ENCODE data around the gene MYO1H.
"Not testable (repeated sequence)": the region's sequence is repeated elsewhere in the genome, so short reads cannot be mapped to it uniquely, and the experiment has no call there.

MYO1H gene

DNA sequence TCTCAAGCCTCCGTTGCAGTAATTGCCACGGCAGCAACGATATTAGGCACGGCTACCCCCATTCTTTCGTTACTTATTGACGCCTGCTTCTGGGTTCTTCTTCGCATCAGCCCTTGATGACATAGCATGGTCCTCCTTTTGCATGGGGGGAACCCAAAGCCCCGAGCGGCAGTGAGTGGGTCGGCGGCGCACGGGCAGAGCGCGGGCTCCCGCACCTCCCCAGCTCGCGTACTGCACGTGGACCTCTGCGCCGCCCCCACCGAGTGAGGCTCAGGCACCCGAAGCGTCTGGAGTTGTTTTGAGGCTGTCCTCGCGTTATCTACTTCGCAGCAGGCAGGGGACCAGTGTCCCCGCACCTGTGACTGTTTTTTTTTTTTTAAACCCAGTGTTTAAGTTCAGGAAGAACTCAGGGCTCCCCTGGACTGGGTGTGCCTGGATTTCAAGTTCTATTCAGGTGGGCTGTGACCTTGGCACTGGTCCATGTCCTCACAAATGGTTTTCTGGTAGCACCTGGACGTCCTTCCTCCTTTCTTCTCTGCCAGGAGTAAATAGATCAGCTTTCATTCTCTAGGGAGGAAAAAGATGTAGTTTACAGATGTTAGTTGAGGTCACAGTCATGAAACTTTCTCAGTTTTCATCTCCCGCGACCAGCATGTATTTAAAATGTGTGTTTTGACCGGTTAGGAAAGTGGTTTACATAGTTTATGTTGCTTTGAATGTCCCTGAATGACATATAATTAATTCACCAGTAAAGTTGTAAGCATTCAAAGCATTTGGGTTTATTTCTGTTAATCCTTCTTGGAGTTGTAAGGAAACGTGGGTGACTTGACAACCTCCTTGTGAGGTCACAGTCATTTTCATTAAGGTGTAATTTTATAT lies 37.2 kb upstream of the MYO1H start:
- H3K4me3 ChIP-seq (ENCODE audit: low read length), result peak overlapping the region; percentile 61
- no peak overlapping the region for H3K9ac ChIP-seq (ENCODE audit: low read length)
- H3K27me3 ChIP-seq (ENCODE audit: control insufficient read depth, insufficient read depth, low read length), result peaks cover 65% of the 10 kb centered on the region
- peaks cover 4% of the 10 kb centered on the region for H3K4me1 ChIP-seq (ENCODE audit: control insufficient read depth, low read depth, low read length)
- no peaks in the 10 kb centered on the region for H3K9me3 ChIP-seq (ENCODE audit: control insufficient read depth, low read depth, low read length)
- no peaks in the 10 kb centered on the region for H3K36me3 ChIP-seq (ENCODE audit: control insufficient read depth, low read depth, low read length)
- no peak overlapping the region for H3K27ac ChIP-seq (ENCODE audit: low read length)

DNA sequence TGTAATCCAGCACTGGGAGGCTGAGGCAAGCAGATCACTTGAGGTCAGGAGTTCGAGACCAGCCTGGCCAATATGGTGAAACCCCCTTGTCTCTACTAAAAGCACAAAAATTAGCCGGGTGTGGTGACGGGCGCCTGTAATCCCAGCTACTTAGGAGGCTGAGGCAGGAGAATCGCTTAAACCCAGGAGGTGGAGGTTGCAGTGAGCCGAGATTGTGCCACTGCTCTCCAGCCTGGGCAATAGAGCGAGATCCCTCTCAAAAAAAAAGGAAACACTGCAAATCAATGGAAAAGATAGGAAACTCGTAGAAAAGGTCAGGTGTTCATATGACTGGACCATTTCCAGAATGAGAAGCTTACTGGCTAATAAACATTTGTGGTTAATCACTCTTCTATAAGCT lies 26.4 kb upstream of the MYO1H start:
- H3K36me3 ChIP-seq (ENCODE audit: control insufficient read depth, low read depth, low read length); H3K4me1 ChIP-seq (ENCODE audit: control insufficient read depth, low read depth, low read length); H3K27me3 ChIP-seq (ENCODE audit: control insufficient read depth, insufficient read depth, low read length); H3K9me3 ChIP-seq (ENCODE audit: control insufficient read depth, low read depth, low read length); H3K9ac ChIP-seq (ENCODE audit: low read length); H3K4me3 ChIP-seq (ENCODE audit: low read length); H3K27ac ChIP-seq (ENCODE audit: low read length): not testable (repeated sequence)

- H3K27ac ChIP-seq (ENCODE audit: low read length), result no peak overlapping the region
- no peaks in the 10 kb centered on the region for H3K27me3 ChIP-seq (ENCODE audit: control insufficient read depth, insufficient read depth, low read length)
- no peaks in the 10 kb centered on the region for H3K9me3 ChIP-seq (ENCODE audit: control insufficient read depth, low read depth, low read length)
- no peak overlapping the region for H3K4me3 ChIP-seq (ENCODE audit: low read length)
- no peak overlapping the region for H3K9ac ChIP-seq (ENCODE audit: low read length)
- no peaks in the 10 kb centered on the region for H3K4me1 ChIP-seq (ENCODE audit: control insufficient read depth, low read depth, low read length)
- H3K36me3 ChIP-seq (ENCODE audit: control insufficient read depth, low read depth, low read length), result no peaks in the 10 kb centered on the region
Measured at GRCh38 chr12:109329003-109329402, 18.7 kb upstream of the MYO1H start.

DNA sequence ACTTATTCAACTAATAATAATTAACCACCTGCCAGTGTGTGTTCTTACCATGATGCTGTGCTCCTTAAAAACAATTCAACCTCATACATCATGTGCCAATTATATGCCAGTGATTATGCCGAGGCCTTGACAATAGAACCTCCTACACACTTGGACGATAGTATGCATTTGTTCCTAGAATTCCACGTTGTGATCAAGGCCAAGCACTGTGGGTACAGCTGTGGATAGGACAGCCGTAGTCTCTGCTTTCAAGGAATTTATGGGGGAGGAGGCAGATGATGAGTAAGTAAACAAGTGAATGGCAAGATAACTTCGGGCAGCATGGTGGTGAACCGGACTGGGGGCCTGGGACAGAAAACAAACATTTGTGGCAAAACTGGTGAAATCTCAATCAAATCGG lies 18.0 kb upstream of the MYO1H start:
- no peak overlapping the region for H3K9ac ChIP-seq (ENCODE audit: low read length)
- no peaks in the 10 kb centered on the region for H3K27me3 ChIP-seq (ENCODE audit: control insufficient read depth, insufficient read depth, low read length)
- no peak overlapping the region for H3K4me3 ChIP-seq (ENCODE audit: low read length)
- no peak overlapping the region for H3K27ac ChIP-seq (ENCODE audit: low read length)
- H3K36me3 ChIP-seq (ENCODE audit: control insufficient read depth, low read depth, low read length), result no peaks in the 10 kb centered on the region
- no peaks in the 10 kb centered on the region for H3K9me3 ChIP-seq (ENCODE audit: control insufficient read depth, low read depth, low read length)
- H3K4me1 ChIP-seq (ENCODE audit: control insufficient read depth, low read depth, low read length), result no peaks in the 10 kb centered on the region

DNA sequence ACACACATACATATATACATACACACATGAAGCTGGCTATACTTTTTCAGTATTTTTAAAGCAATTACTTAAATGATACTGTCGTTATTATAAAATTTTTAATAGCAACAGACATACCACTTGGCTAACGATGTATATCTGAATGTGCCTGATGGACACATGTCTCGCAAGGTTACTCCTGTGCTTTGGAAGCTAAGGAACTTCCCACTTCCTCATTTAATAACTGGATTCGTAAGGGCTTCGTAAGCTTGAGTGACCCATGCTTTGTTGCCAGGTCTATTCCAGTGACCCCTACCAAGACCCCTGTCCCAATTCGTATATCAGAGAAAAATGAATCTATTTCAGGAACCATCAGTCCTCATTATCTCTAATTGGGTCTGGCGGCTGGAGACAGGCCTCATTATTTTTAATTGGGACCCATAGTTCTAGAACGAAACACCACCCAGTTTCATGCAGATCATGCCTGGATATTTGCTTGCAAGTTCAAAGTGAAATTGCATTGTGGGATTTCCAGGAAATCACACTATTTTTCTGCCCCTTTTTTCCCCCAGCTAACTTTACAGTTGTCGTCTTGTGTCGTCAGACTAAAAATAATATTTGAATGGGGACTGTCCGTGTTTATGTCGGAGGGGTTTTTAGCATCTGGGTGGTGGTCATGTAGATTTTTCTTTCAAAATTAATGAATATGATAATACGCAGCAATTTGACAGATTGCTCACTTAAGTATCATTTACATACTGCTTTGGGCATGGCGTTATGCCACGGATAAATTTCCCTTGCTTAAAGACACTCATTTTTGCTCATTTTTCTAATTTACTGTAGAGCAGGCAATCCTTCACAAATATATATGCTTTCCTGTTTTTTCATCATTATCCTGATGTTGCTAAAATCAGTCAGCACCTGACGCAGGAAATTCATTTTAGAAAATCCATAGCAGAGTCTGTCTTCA lies 17.1 kb upstream of the MYO1H start:
- H3K4me1 ChIP-seq (ENCODE audit: control insufficient read depth, low read depth, low read length), result no peaks in the 10 kb centered on the region
- no peak overlapping the region for H3K4me3 ChIP-seq (ENCODE audit: low read length)
- H3K27ac ChIP-seq (ENCODE audit: low read length), result no peak overlapping the region
- H3K36me3 ChIP-seq (ENCODE audit: control insufficient read depth, low read depth, low read length), result no peaks in the 10 kb centered on the region
- no peak overlapping the region for H3K9ac ChIP-seq (ENCODE audit: low read length)
- H3K9me3 ChIP-seq (ENCODE audit: control insufficient read depth, low read depth, low read length), result no peaks in the 10 kb centered on the region
- no peaks in the 10 kb centered on the region for H3K27me3 ChIP-seq (ENCODE audit: control insufficient read depth, insufficient read depth, low read length)

DNA sequence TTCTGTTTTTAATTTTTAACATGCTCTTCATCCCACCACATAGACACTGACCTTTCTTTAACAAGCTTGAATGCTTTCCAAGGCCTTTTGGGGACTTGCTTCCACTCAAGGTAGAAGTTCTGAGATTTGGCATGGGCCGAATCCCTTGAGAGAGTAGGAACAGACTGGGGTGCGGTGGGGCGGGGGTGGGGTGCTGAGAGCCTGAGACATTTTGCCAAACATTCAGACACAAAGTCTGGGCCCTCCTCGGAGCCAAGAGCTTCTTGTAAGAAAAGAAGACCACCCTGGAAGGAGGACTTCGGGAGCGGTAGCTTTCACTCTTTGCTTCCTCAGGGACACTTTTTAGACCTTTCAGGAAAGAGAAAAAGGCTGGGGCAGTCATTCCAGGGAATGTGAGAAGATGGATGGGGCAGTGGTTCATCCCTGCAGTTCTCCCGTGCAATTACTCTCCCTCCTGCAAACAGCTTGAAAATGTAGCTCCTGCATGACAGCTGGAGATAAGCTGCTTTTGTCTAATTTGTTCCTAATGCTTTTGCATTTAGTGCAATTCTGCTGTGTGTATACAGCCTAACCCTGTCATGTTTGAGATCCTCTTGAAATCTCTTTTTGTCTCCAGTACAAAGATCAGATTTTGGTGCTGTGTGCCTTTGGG lies 16.3 kb upstream of the MYO1H start:
- Histone ChIP-seq H3K27ac (ENCODE audit: low read length) (no peak overlapping the region), H3K9me3 (ENCODE audit: control insufficient read depth, low read depth, low read length) (no peaks in the 10 kb centered on the region), H3K9ac (ENCODE audit: low read length) (no peak overlapping the region), H3K36me3 (ENCODE audit: control insufficient read depth, low read depth, low read length) (no peaks in the 10 kb centered on the region), H3K4me1 (ENCODE audit: control insufficient read depth, low read depth, low read length) (no peaks in the 10 kb centered on the region), H3K27me3 (ENCODE audit: control insufficient read depth, insufficient read depth, low read length) (no peaks in the 10 kb centered on the region), H3K4me3 (ENCODE audit: low read length) (no peak overlapping the region)

DNA sequence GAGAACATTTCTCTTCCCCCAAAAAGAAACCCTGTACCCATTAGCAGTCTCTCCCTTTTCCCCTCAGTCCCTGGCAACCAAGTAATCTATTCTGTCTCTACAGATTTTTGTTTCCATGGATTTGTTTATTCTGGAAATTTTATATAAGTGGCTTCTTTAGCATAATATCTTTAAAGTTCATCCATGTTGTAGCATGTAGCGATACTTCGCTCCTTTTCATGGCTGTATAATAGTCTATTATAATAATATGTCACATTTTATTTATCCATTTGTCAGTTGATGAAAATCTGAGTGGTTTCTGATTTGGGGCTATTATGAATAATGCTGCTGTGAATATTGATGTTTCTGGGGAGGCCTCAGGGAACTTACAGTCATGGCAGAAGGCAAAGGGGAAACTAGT lies 12.8 kb upstream of the MYO1H start:
- Histone ChIP-seq H3K27ac (ENCODE audit: low read length) (no peak overlapping the region), H3K9me3 (ENCODE audit: control insufficient read depth, low read depth, low read length) (no peaks in the 10 kb centered on the region), H3K27me3 (ENCODE audit: control insufficient read depth, insufficient read depth, low read length) (no peaks in the 10 kb centered on the region), H3K4me1 (ENCODE audit: control insufficient read depth, low read depth, low read length) (no peaks in the 10 kb centered on the region), H3K9ac (ENCODE audit: low read length) (no peak overlapping the region), H3K36me3 (ENCODE audit: control insufficient read depth, low read depth, low read length) (no peaks in the 10 kb centered on the region), H3K4me3 (ENCODE audit: low read length) (no peak overlapping the region)

GRCh38 chr12:109336593-109336992 lies 11.1 kb upstream of the MYO1H start:
- Histone ChIP-seq H3K27me3 (ENCODE audit: control insufficient read depth, insufficient read depth, low read length) (no peaks in the 10 kb centered on the region), H3K4me3 (ENCODE audit: low read length) (no peak overlapping the region), H3K36me3 (ENCODE audit: control insufficient read depth, low read depth, low read length) (no peaks in the 10 kb centered on the region), H3K9me3 (ENCODE audit: control insufficient read depth, low read depth, low read length) (no peaks in the 10 kb centered on the region), H3K4me1 (ENCODE audit: control insufficient read depth, low read depth, low read length) (no peaks in the 10 kb centered on the region), H3K27ac (ENCODE audit: low read length) (no peak overlapping the region), H3K9ac (ENCODE audit: low read length) (no peak overlapping the region)

- no peaks in the 10 kb centered on the region for H3K9me3 ChIP-seq (ENCODE audit: control insufficient read depth, low read depth, low read length)
- no peak overlapping the region for H3K9ac ChIP-seq (ENCODE audit: low read length)
- H3K4me3 ChIP-seq (ENCODE audit: low read length), result no peak overlapping the region
- no peaks in the 10 kb centered on the region for H3K4me1 ChIP-seq (ENCODE audit: control insufficient read depth, low read depth, low read length)
- no peaks in the 10 kb centered on the region for H3K27me3 ChIP-seq (ENCODE audit: control insufficient read depth, insufficient read depth, low read length)
- H3K36me3 ChIP-seq (ENCODE audit: control insufficient read depth, low read depth, low read length), result no peaks in the 10 kb centered on the region
- no peak overlapping the region for H3K27ac ChIP-seq (ENCODE audit: low read length)
Measured at GRCh38 chr12:109343677-109344076, 4.0 kb upstream of the MYO1H start.

- no peak overlapping the region for H3K4me3 ChIP-seq (ENCODE audit: low read length)
- no peaks in the 10 kb centered on the region for H3K9me3 ChIP-seq (ENCODE audit: control insufficient read depth, low read depth, low read length)
- no peaks in the 10 kb centered on the region for H3K36me3 ChIP-seq (ENCODE audit: control insufficient read depth, low read depth, low read length)
- H3K9ac ChIP-seq (ENCODE audit: low read length), result no peak overlapping the region
- H3K27me3 ChIP-seq (ENCODE audit: control insufficient read depth, insufficient read depth, low read length), result no peaks in the 10 kb centered on the region
- H3K27ac ChIP-seq (ENCODE audit: low read length), result no peak overlapping the region
- no peaks in the 10 kb centered on the region for H3K4me1 ChIP-seq (ENCODE audit: control insufficient read depth, low read depth, low read length)
Measured at GRCh38 chr12:109345428-109345827, 2.3 kb upstream of the MYO1H start.

GRCh38 chr12:109346920-109347319 lies 780 bp upstream of the MYO1H start:
- H3K36me3 ChIP-seq (ENCODE audit: control insufficient read depth, low read depth, low read length), result no peaks in the 10 kb centered on the region
- no peaks in the 10 kb centered on the region for H3K4me1 ChIP-seq (ENCODE audit: control insufficient read depth, low read depth, low read length)
- H3K4me3 ChIP-seq (ENCODE audit: low read length), result no peak overlapping the region
- no peak overlapping the region for H3K9ac ChIP-seq (ENCODE audit: low read length)
- no peaks in the 10 kb centered on the region for H3K27me3 ChIP-seq (ENCODE audit: control insufficient read depth, insufficient read depth, low read length)
- H3K27ac ChIP-seq (ENCODE audit: low read length), result no peak overlapping the region
- H3K9me3 ChIP-seq (ENCODE audit: control insufficient read depth, low read depth, low read length), result no peaks in the 10 kb centered on the region

Data from iPS-18a (cell line).